Mammary microvascular endothelial cell (primary cell): ENCODE data around the gene C1GALT1C1L. TPM values are rescaled to one million over a fixed set of nuclear protein-coding genes. Genes with fewer than 3 reads are reported as not detected.

ENCODE experiments used
- total RNA-seq: library from RNA; depleted of rRNA; stranded (reverse); fragments of >200 nt; gene quantifications from 2 replicates; pipeline ENCODE4 v1.2.3, GENCODE V29; 2015

Gene C1GALT1C1L
- total RNA-seq: not detected in 2 replicates

DNA sequence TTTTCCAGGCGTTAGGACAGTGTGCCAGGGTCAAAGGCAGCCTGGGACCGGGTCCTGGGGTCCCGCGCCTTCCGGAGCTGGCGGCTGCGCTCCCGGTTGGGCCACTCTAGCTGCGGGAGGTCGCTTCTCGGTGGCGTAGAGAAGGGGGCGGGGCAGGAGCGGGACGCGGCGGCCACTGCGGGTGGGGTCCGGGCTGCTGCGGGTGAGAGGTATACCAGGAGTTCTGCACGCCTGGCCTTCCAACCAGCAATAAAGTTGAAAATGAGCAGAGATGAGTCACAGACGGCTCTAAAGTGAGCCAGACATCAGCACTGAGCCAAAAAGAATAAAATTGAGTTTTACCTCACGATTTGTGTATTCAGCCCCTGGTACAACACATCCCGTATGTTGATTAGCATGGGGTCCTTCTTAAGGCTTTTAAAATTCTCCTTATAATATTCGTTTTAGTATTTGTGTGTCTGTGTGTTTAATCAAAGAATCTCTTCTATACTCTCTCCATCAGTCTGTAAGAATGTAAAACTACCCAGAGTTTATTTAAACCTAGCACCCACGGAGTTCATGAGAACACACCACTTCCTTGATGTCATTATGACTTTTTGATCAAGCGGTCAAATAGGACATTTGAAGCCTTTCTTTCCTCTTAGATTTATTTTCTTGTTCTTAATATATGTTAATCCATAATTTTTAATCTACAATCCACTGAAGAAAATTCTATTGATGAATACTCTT is at the start of gene C1GALT1C1L:
Gene C1GALT1C1L (minus strand): TSS at position 108 of the 729 bp plus-strand sequence. CDS start 107 bp downstream, at position 1.

DNA sequence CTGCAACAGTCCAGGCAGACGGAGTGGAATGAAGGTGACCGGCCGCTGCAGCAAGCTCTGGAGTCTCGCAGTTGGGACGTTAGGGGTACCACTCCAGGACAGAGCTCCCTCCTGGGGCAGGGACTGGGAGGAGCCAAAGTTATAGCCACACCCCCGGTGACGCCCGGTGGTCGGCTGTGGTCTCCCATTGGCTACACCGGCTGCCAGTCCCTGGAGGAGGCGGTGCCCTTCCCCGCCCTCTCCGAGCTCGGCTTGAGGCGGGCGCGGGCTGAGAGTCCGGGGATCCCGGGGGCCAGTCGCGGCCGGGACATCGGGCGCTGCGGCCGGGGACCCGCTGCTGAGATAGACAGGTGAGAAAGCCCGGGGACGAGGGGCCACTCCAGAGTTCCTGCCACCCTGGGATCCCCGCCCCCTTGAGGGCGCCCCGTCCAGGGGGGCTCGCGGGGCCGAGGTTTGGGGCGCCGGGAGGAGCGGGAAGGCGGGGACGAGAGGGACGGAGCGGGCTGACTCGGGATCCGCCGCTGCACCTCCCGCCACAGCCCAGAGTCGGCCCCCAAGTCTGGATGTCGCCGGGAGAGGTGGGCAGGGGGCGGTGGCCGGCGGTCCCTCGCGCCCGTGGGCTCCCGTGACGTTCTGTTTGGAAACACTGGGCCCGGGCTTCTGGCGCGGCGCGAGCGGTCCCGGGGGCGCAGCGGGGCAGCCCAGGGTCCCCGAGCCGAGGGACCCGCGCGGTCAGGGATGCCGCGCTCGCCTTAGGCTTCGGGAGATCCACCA is 39.0 kb downstream of the C1GALT1C1L start, which contains the start of gene PLEKHH2:
Gene PLEKHH2 (plus strand): TSS at position 231 of the 774 bp plus-strand sequence. CDS start 7,414 bp downstream, outside the sequence.

Other genes starting within 250 kb of the C1GALT1C1L start
- 16.2 and 18.2 TPM in 2 replicates for gene THADA, start 80.4 kb downstream of the C1GALT1C1L start, total RNA-seq
- gene PLEKHH2, start 39.2 kb downstream of the C1GALT1C1L start, total RNA-seq: 0.05 and 0.13 TPM in 2 replicates
- gene DYNC2LI1, start 97.6 kb upstream of the C1GALT1C1L start, total RNA-seq: 7.4 and 13.9 TPM in 2 replicates
- gene ABCG5, start 162.4 kb upstream of the C1GALT1C1L start, total RNA-seq: not detected in 2 replicates
- not detected in 2 replicates for gene ABCG8, start 162.5 kb upstream of the C1GALT1C1L start, total RNA-seq